ENCODE measurements around the gene MX2.

MX2 gene

DNA sequence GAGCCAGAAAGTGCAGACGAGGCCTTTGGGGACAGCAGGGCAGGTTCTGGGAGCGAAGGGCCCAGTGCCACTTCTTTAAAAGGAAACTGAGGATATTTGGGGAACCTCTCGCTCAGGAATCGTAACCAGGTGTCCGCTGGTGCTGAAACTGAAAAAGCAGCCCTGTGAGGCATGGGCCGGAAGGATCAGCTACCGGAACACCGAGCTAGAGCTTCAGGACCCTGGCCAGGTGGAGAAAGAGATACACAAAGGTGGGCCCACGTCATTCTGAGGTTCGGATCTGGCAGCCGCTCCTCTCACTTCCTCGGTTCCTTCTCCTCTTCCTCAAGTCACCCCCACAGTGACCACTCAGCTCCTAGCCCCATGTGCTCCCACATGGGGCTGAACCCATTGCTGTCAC, 18.1 kb downstream of the MX2 start:
- no peak for DNase-seq (ENCODE audit: low read depth in 2 of 2)

- DNase-seq (ENCODE audit: low read depth in 2 of 2): no peak
Measured at GRCh38 chr21:41381731-41382130, 19.9 kb downstream of the MX2 start.

DNA sequence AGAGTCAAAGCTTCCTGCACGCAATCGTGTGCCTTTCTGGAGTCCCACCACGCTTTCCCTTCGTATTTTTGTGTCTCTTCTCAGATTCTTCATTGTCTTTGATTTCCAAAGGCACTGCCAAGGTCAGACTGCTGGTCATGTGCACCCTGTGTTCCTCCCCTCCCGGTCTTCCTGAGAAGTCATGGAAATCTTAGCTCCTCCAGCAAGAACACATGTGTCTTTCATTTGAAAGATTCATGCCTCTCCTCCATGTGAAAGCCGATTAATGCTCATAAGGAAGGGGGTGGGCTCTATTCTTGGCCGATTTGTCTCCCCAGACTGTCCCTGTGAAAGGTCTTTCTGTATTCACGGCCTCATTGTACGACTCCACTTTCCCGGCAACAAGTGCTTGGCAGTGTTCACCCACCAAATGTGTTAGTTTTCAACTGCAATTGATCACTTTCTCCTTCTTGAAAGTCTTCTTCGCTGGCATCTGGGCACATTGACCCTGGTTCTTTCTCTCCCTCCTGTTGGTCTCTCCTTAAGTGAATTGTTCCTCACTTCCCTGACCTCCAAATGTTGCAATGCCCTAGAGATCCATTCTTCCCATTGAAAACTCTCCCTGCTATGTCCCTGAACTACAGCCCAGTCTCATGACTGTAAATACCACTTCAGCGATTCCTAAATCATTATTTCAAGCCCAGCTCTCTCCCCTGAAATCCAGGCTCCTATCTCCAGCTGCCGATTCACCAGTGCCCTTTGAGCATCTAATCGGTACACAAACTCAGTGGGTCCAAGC, 25.4 kb downstream of the MX2 start:
- DNase-seq (ENCODE audit: low read depth in 2 of 2): no peak

- DNase-seq (ENCODE audit: low read depth in 2 of 2): no peak
Measured at GRCh38 chr21:41387824-41388223, 26.0 kb downstream of the MX2 start.

GRCh38 chr21:41388259-41388658, 26.4 kb downstream of the MX2 start:
- no peak for DNase-seq (ENCODE audit: low read depth in 2 of 2)

- DNase-seq (ENCODE audit: low read depth in 2 of 2): no peak
Measured at GRCh38 chr21:41390043-41390639, 28.3 kb downstream of the MX2 start.

GRCh38 chr21:41393876-41394465, 32.1 kb downstream of the MX2 start:
- no peak for DNase-seq (ENCODE audit: low read depth in 2 of 2)

DNA sequence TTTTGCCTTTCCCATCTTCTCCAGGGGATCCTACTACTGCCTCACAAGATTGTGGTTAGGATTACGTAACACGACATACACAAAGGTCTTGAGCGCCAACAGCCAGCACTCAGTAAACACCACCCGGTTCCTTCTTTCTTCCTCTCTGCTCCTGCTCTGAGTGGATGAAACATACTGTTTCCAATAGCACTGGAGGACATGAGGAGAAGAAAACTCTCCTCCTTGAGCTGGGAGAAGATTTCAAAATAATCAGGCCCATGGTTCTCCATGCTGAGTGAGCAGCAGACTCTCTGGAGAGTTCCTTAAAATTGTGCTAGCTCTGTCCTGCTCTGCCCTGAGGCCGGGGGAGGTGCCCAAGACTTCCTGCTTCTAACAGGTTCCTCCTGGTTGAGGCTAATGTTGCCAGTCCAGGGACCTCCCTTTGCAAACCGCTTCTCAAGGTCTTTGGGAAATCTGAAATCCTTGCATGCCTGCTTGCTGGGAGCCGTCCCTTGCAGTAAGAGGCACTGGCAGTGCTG, 34.8 kb downstream of the MX2 start:
- no peak for DNase-seq (ENCODE audit: low read depth in 2 of 2)

- no peak for DNase-seq (ENCODE audit: low read depth in 2 of 2)
Measured at GRCh38 chr21:41397471-41397891, 35.7 kb downstream of the MX2 start.

GRCh38 chr21:41398251-41398650, 36.4 kb downstream of the MX2 start:
- no peak for DNase-seq (ENCODE audit: low read depth in 2 of 2)

DNA sequence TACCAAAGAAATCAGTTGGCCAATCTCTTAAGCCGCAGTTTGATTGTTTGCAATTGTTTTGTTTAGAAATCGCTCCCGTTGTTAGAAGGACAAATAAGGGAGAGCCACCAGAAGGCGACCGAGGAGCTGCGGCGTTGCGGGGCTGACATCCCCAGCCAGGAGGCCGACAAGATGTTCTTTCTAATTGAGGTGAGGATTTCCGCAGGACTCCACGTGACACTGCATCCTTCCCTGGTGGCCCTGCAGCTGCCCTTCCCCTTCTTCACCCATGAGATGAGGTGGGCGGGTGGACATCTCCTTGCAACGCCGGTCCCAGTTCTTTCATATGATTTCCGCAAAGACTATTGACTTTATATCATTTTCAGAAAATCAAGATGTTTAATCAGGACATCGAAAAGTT, 37.0 kb downstream of the MX2 start:
- no peak for DNase-seq (ENCODE audit: low read depth in 2 of 2)

GRCh38 chr21:41399246-41399800, 37.5 kb downstream of the MX2 start:
- DNase-seq (ENCODE audit: low read depth in 2 of 2): no peak

DNA sequence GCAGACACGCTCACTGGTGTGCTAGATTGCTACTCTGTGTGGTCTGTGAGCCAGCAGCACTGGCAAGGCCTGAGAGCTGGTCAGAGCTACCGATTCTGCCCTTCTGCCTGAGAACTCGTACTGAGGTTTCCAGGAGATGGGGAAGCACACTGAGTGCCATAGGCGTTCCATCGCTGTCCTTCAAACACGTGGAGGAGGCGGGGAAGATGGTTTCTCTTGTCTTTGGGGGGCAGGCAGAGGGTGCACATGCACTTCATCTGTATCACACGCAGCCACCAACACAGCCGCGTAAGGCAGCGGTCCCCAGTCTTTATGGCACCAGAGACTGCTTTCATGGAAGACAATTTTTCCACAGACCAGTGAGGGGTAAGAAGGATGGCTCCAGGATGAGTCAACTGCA, 40.4 kb downstream of the MX2 start:
- DNase-seq (ENCODE audit: low read depth in 2 of 2): no peak

DNA sequence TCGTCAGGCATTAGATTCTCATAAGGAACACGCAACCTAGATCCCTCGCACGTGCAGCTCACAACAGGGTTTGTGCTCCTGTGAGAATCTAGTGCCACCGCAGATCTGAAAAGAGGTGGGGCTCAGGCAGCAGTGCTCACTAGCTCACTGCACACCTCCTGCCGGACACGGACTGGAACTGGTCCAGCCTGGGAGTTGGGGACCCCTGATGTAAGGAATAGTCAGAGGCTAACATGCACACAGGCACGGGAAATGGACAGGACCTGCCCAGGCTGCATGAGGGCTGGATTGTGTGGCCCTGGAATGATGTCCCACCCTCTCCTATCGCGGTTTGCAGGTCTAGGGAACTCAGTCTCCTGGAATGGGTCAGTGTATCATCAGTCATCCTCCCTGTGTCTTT, 41.0 kb downstream of the MX2 start:
- no peak for DNase-seq (ENCODE audit: low read depth in 2 of 2)

DNA sequence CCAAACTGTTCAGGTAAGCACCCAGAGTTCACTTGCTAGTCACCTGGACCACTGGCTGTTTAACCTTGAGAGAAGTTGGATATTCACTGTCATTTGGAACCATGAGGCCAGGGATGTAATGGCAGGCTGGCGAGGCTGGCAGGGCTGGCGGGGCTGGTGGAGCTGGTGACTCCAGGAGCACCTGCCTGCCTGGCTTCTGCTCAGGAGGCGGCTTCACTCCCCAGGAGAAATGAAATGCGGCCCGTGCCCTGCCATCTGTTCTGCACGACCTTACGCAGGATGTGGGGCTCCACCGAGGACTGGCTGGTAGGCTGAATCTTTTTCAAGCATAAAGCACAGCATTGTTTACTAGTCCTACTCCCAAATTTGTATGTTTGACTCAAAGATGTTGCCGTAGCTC, 41.5 kb downstream of the MX2 start:
- no peak for DNase-seq (ENCODE audit: low read depth in 2 of 2)

DNA sequence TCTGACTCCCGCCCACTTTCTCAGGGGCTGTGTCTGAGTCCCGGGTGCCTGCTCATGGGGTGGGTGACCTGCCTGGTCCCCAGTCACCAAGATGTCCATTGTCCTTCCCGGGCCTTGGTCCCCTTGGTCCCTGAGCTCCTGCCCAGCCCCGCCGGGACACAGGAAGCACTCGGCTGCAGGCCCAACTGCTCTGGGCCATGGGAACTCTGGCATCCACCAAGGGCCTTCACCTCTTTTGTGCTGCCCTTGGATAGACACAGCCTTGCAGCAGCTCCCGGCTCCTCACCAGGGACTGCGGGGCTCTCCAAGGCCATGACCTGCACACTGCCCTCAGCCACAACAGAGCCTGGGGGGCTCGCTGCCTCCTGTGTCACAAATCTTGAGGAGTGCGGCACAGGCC, 42.1 kb downstream of the MX2 start:
- DNase-seq (ENCODE audit: low read depth in 2 of 2): no peak

DNA sequence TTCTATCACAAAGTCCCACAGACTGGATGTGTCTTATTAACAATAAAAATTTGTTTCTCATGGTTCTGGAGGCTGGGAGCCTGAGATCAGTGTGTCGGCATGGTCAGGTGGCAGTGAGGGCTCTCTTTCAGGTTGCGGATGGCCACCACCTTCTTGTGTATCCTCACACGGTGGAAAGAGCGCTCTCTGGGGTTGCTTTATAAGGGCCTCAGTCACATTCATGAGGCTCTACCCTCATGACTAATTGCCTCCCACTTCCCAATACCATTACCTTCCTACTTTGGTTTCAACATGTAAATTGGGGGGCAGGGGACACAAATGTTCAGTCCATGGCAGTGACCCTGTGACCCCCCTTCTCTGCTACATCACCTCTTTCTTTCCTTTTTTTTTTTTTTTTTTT, 43.5 kb downstream of the MX2 start:
- DNase-seq (ENCODE audit: low read depth in 2 of 2): no peak

DNA sequence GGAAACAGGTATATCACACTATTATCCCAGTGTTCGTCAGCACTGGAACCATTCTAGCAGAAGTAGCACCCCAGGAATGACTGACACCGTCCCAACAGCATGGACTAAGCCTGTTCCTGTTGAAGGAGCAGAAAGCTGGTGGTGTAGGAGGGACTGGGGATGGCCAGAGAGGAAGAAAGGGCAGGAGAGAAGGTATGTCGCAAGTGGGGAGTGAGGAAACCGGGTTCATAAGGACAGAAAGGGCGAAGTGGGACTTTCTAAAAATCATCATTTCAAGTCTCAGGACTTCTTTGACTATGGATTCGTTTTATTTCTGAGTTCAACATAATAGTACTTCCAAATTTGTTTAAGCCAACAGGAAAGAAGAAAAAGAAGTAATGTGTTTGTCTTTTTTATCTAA, 44.5 kb downstream of the MX2 start:
- DNase-seq (ENCODE audit: low read depth in 2 of 2): no peak

GRCh38 chr21:41407541-41408460, 46.0 kb downstream of the MX2 start:
- DNase-seq (ENCODE audit: low read depth in 2 of 2): no peak

GRCh38 chr21:41410361-41410760, 48.5 kb downstream of the MX2 start:
- no peak for DNase-seq (ENCODE audit: low read depth in 2 of 2)

GRCh38 chr21:41410767-41411448, 49.1 kb downstream of the MX2 start:
- no peak for DNase-seq (ENCODE audit: low read depth in 2 of 2)
